ENCODE data around the gene SNX21. TPM values are rescaled to one million over a fixed set of nuclear protein-coding genes. Genes with fewer than 3 reads are reported as not detected.
A peak's percentile ranks its signal among the peaks of the same experiment; 100 is the strongest.

SNX21 gene
- total RNA-seq, 2 experiments from 2014 or later: 0.36 to 0.89 TPM

GRCh38 chr20:45883100-45883469 lies 49.5 kb downstream of the SNX21 start:
- DNase-seq: no peak
- Histone ChIP-seq H3K9me3 (ENCODE audit: control insufficient read depth in 1 of 2, insufficient read depth in 1 of 2, low read length in 2 of 2) (no peaks in the 10 kb centered on the region), H3K4me1 (ENCODE audit: insufficient read depth, low read length) (peaks cover 52% of the 10 kb centered on the region), H3K36me3 (ENCODE audit: insufficient read depth, low read length) (peaks cover 25% of the 10 kb centered on the region), H3K4me3 (ENCODE audit: low read length) (no peak overlapping the region), H3K27me3 (ENCODE audit: control insufficient read depth in 1 of 2, insufficient read depth in 2 of 2, low read length in 2 of 2) (no peaks in the 10 kb centered on the region), H3K27ac (ENCODE audit: low read depth in 1 of 2, low read length in 2 of 2) (no peak overlapping the region)
- ATAC-seq (ENCODE audit: poor library complexity): no peak
- intact Hi-C loops (cut with DNase I, micrococcal nuclease): no loop called here
- no peak for TF ChIP-seq CTCF (IDR thresholded peaks at IDR 0.05)
- POLR2A ChIA-PET: interaction anchor here (5.6 kb wide), 1 partner anchor 52 kb away, joined by 57 read pairs; the partner anchor contains the start of gene PCIF1
- Mint-ChIP-seq H3K36me3 (ENCODE audit: low read depth) (peaks cover 42% of the 10 kb centered on the region), H3K9me3 (no peaks in the 10 kb centered on the region), H3K27ac (peak overlapping the region; percentile 86), H3K4me1 (ENCODE audit: low read depth) (peaks cover 49% of the 10 kb centered on the region), H3K4me3 (peak overlapping the region; percentile 54), H3K27me3 (no peaks in the 10 kb centered on the region)
- CTCF ChIA-PET: no interaction called here

GRCh38 chr20:45886590-45887345 lies 53.2 kb downstream of the SNX21 start:
- no peak for DNase-seq
- H3K9me3 ChIP-seq (ENCODE audit: control insufficient read depth in 1 of 2, insufficient read depth in 1 of 2, low read length in 2 of 2): no peaks in the 10 kb centered on the region
- peaks cover 46% of the 10 kb centered on the region for H3K36me3 Mint-ChIP-seq (ENCODE audit: low read depth)
- CTCF ChIA-PET: interaction anchor here (1.4 kb wide), 1 partner anchor 88 kb away, joined by 3 read pairs; no protein-coding TSS in a partner anchor
- no peaks in the 10 kb centered on the region for H3K27me3 Mint-ChIP-seq
- TF ChIP-seq CTCF (IDR thresholded peaks at IDR 0.05): no peak
- H3K27me3 ChIP-seq (ENCODE audit: control insufficient read depth in 1 of 2, insufficient read depth in 2 of 2, low read length in 2 of 2): no peaks in the 10 kb centered on the region
- peaks cover 20% of the 10 kb centered on the region for H3K36me3 ChIP-seq (ENCODE audit: insufficient read depth, low read length)
- intact Hi-C loops (cut with DNase I, micrococcal nuclease): no loop called here
- no peaks in the 10 kb centered on the region for H3K9me3 Mint-ChIP-seq
- no peak for ATAC-seq (ENCODE audit: poor library complexity)
- POLR2A ChIA-PET: interaction anchor here (1.2 kb wide), 1 partner anchor 30 kb away, joined by 3 read pairs; the partner anchor contains the start of genes ACOT8 and ZSWIM3
- no peak overlapping the region for H3K4me3 Mint-ChIP-seq
- H3K4me1 ChIP-seq (ENCODE audit: insufficient read depth, low read length): peaks cover 55% of the 10 kb centered on the region
- no peak overlapping the region for H3K4me3 ChIP-seq (ENCODE audit: low read length)
- H3K27ac ChIP-seq (ENCODE audit: low read depth in 1 of 2, low read length in 2 of 2): no peak overlapping the region
- H3K27ac Mint-ChIP-seq: no peak overlapping the region
- H3K4me1 Mint-ChIP-seq (ENCODE audit: low read depth): peaks cover 63% of the 10 kb centered on the region

- H3K36me3 ChIP-seq (ENCODE audit: insufficient read depth, low read length): peaks cover 20% of the 10 kb centered on the region
- no peak for DNase-seq
- intact Hi-C loops (cut with DNase I, micrococcal nuclease): no loop called here
- Mint-ChIP-seq H3K9me3 (no peaks in the 10 kb centered on the region), H3K27ac (peak within 1 kb of the TSS; percentile 13), H3K27me3 (no peaks in the 10 kb centered on the region), H3K36me3 (ENCODE audit: low read depth) (peaks cover 42% of the 10 kb centered on the region), H3K4me3 (peak within 1 kb of the TSS; percentile 37), H3K4me1 (ENCODE audit: low read depth) (peaks cover 64% of the 10 kb centered on the region)
- TF ChIP-seq CTCF (IDR thresholded peaks at IDR 0.05): no peak
- H3K4me3 ChIP-seq (ENCODE audit: low read length): no peak within 1 kb of the TSS
- ATAC-seq (ENCODE audit: poor library complexity): no peak
- H3K27ac ChIP-seq (ENCODE audit: low read depth in 1 of 2, low read length in 2 of 2): no peak within 1 kb of the TSS
- H3K27me3 ChIP-seq (ENCODE audit: control insufficient read depth in 1 of 2, insufficient read depth in 2 of 2, low read length in 2 of 2): no peaks in the 10 kb centered on the region
- H3K9me3 ChIP-seq (ENCODE audit: control insufficient read depth in 1 of 2, insufficient read depth in 1 of 2, low read length in 2 of 2): no peaks in the 10 kb centered on the region
- H3K4me1 ChIP-seq (ENCODE audit: insufficient read depth, low read length): peaks cover 58% of the 10 kb centered on the region
- ChIA-PET POLR2A (interaction anchor here (1.2 kb wide), 1 partner anchor 30 kb away, joined by 3 read pairs; the partner anchor contains the start of genes ACOT8 and ZSWIM3), CTCF (no interaction called here)
Observed at GRCh38 chr20:45887346-45887715, 53.7 kb downstream of the SNX21 start, which contains the start of gene SPATA25. Gene SPATA25 (minus strand): TSS chr20:45887622. CDS start chr20:45887590, 32 bp downstream.
